SH-SY5Y (cell line): ENCODE measurements around the gene ITPR1.

Experiments used
- GATA2 ChIP-seq: IDR thresholded peaks from 2 replicates; pipeline ENCODE4 v1.6.1; 2011; ENCODE audit warnings: mild to moderate bottlenecking, low read depth, low read length
- GATA3 ChIP-seq: IDR thresholded peaks from 2 replicates; pipeline ENCODE4 v1.6.1; 2011; ENCODE audit warnings: low read depth, mild to moderate bottlenecking, low read length, moderate library complexity

DNA sequence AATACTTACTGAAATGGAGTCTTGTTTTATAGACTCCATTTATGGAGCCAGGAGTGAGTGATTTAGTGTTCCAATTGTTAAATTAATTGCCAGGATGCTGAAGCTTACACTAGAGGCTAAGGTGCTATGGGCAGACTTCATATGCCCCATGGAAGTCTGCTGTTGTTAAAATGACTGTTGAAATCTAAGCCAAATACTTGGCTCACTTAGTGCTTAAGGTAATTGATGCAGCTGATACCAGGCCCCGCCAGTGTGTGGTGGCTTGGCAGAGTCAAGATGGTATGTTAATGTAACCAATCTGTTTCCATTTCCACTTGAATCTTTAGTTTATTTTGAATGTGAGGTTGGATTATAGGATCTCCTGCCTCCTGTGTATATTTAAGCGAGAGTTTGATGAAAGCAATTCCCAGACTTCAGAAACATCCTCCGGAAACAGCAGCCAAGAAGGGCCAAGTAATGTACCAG, 187.1 kb downstream of the ITPR1 start:
- no peak for TF ChIP-seq GATA2
- TF ChIP-seq GATA3: no peak
